SK-N-SH (cell line): ENCODE data around the gene FBXO21. TPM values are rescaled to one million over a fixed set of nuclear protein-coding genes. Genes with fewer than 3 reads are reported as not detected.
"Not testable (repeated sequence)": the region's sequence is repeated elsewhere in the genome, so short reads cannot be mapped to it uniquely, and the experiment has no call there.

Source experiments
- CTCF ChIA-PET: fragments of 300-600, 350-600 bp; formaldehyde crosslinking; extraction: SDS; loops from one replicate; lab custom pipeline; 2021; lab: Yijun Ruan, JAX
- POLR2A ChIA-PET: fragments of 350-600 bp; sonication (Branson Sonifier 250); formaldehyde crosslinking; extraction: SDS; loops from one replicate; lab custom pipeline; 2020; ENCODE audit warnings: antibody characterized with exemption, inconsistent platforms; lab: Yijun Ruan, JAX
- DNase-seq: peaks from one replicate; pipeline ENCODE4 v3.0.0; 2012
- H2AFZ ChIP-seq: fragments of 200-600 bp; sonication (generic); 2 replicates; pipeline ENCODE4 v1.8.1; 2016; ENCODE audit warnings: antibody characterized with exemption, mild to moderate bottlenecking, low read depth
- H3F3A ChIP-seq: fragments of 200-600 bp; sonication (generic); replicated peaks from 2 replicates; pipeline ENCODE3; 2016; ENCODE audit warnings: antibody characterized with exemption, mild to moderate bottlenecking; ENCODE audit not compliant: insufficient read depth
- H3K27ac ChIP-seq, 2 experiments: fragments of 200-500 bp in 1 of 2; fragments of 200-600 bp in 1 of 2; sonication (Bioruptor generic) in 1 of 2; sonication (generic), shearing (Covaris generic) in 1 of 2; 2 replicates each; pipeline versions ENCODE4 v1.5.1 to v1.6.1; 2014 to 2016; ENCODE audit warnings: low read depth in 2 of 2, inconsistent platforms in 1 of 2, low read length in 1 of 2, mild to moderate bottlenecking in 1 of 2, mixed read lengths in 1 of 2
- H3K27me3 ChIP-seq: fragments of 200-600 bp; sonication (generic), shearing (Covaris generic); 2 replicates; pipeline ENCODE4 v1.6.1; 2016; ENCODE audit warnings: mixed run types; ENCODE audit not compliant: insufficient read depth
- H3K36me3 ChIP-seq, 2 experiments: fragments of 200-500 bp in 1 of 2; fragments of 200-600 bp in 1 of 2; sonication (Bioruptor generic) in 1 of 2; sonication (generic) in 1 of 2; replicated peaks in 1 of 2; 2 replicates each; pipeline versions ENCODE3 to v1.5.1; 2014 to 2016; ENCODE audit warnings: low read length in 1 of 2, mild to moderate bottlenecking in 1 of 2; ENCODE audit not compliant: insufficient read depth in 2 of 2, control insufficient read depth in 1 of 2
- H3K4me1 ChIP-seq, 2 experiments: fragments of 200-500 bp in 1 of 2; fragments of 200-600 bp in 1 of 2; sonication (Bioruptor generic) in 1 of 2; sonication (generic), shearing (Covaris generic) in 1 of 2; 2 replicates each; pipeline versions ENCODE4 v1.5.1 to v1.6.1; 2014 to 2016; ENCODE audit warnings: low read depth in 1 of 2, low read length in 1 of 2, mixed run types in 1 of 2; ENCODE audit not compliant: insufficient read depth in 2 of 2, control insufficient read depth in 1 of 2
- H3K4me2 ChIP-seq: fragments of 200-600 bp; sonication (generic), shearing (Covaris generic); 2 replicates; pipeline ENCODE4 v1.6.1; 2017; ENCODE audit warnings: mixed run types
- H3K4me3 ChIP-seq, 2 experiments: fragments of 200-500 bp in 1 of 2; fragments of 200-600 bp in 1 of 2; sonication (Bioruptor generic) in 1 of 2; sonication (generic), shearing (Covaris generic) in 1 of 2; 2 replicates each; pipeline versions ENCODE4 v1.5.1 to v1.8.1; 2014 to 2016; ENCODE audit warnings: low read depth in 2 of 2, inconsistent platforms in 1 of 2, low read length in 1 of 2, mild to moderate bottlenecking in 1 of 2, mixed read lengths in 1 of 2, moderate library complexity in 1 of 2
- H3K79me2 ChIP-seq: fragments of 200-600 bp; sonication (generic); 2 replicates; pipeline ENCODE4 v1.8.1; 2017; ENCODE audit warnings: mild to moderate bottlenecking; ENCODE audit not compliant: insufficient read depth
- H3K9ac ChIP-seq: fragments of 200-600 bp; sonication (generic); 2 replicates; pipeline ENCODE4 v1.6.1; 2017; ENCODE audit warnings: mixed run types
- H3K9me2 ChIP-seq: fragments of 200-600 bp; sonication (generic); 2 replicates; pipeline ENCODE4 v1.6.1; 2017; ENCODE audit warnings: mixed run types
- H3K9me3 ChIP-seq: fragments of 200-600 bp; sonication (generic); 2 replicates; pipeline ENCODE4 v1.6.1; 2017; ENCODE audit warnings: mixed run types, mild to moderate bottlenecking, moderate library complexity
- H4K20me1 ChIP-seq: fragments of 200-600 bp; sonication (generic); 2 replicates; pipeline ENCODE4 v1.6.1; 2017; ENCODE audit warnings: mild to moderate bottlenecking, mixed run types; ENCODE audit not compliant: insufficient read depth
- CHD2 ChIP-seq: fragments of 150-350 bp; IDR thresholded peaks from 2 replicates; pipeline ENCODE4 v1.6.1; 2018; ENCODE audit warnings: low read length; ENCODE audit not compliant: partially characterized antibody
- CTCF ChIP-seq: fragments of 200-600 bp; sonication (generic); IDR thresholded peaks from 2 replicates; pipeline ENCODE4 v1.6.1; 2017; ENCODE audit warnings: antibody characterized with exemption, mild to moderate bottlenecking, moderate library complexity
- ELF1 ChIP-seq: IDR thresholded peaks from 2 replicates; pipeline ENCODE4 v1.4.0; 2012
- EP300 ChIP-seq, 2 experiments: IDR thresholded peaks; 2 replicates each; pipeline versions ENCODE4 v1.4.0 to v1.6.1; 2012; ENCODE audit warnings: borderline replicate concordance in 1 of 2, low read depth in 1 of 2, low read length in 1 of 2
- EZH2phosphoT487 ChIP-seq: fragments of 200-600 bp; sonication (generic); IDR thresholded peaks from 2 replicates; pipeline ENCODE4 v1.6.1; 2017; ENCODE audit warnings: low read depth, mixed run types, mild to moderate bottlenecking, antibody characterized with exemption, moderate library complexity, borderline replicate concordance
- FOSL2 ChIP-seq: IDR thresholded peaks from 2 replicates; pipeline ENCODE4 v1.4.0; 2012; ENCODE audit warnings: low read depth, mild to moderate bottlenecking, moderate library complexity, borderline replicate concordance
- FOXJ3 ChIP-seq: sonication (generic); formaldehyde crosslinking; IDR thresholded peaks from 2 replicates; pipeline ENCODE4 v1.5.1; 2020; ENCODE audit warnings: mild to moderate bottlenecking, missing genetic modification reagents
- GATA2 ChIP-seq: sonication (generic); formaldehyde crosslinking; IDR thresholded peaks from 2 replicates; pipeline ENCODE4 v1.5.0; 2020; ENCODE audit warnings: mild to moderate bottlenecking, missing genetic modification reagents
- IRF3 ChIP-seq: fragments of 150-350 bp; IDR thresholded peaks from 2 replicates; pipeline ENCODE4 v1.6.1; 2016; ENCODE audit warnings: mild to moderate bottlenecking, low read depth, low read length
- MXI1 ChIP-seq: IDR thresholded peaks from 2 replicates; pipeline ENCODE4 v1.6.1; 2012; ENCODE audit warnings: mild to moderate bottlenecking, low read depth, low read length, improper control_type of control experiment
- POLR2AphosphoS5 ChIP-seq: IDR thresholded peaks from 2 replicates; pipeline ENCODE4 v1.6.1; 2012; ENCODE audit warnings: low read depth, low read length
- TEAD4 ChIP-seq: IDR thresholded peaks from 2 replicates; pipeline ENCODE4 v1.4.0; 2012; ENCODE audit warnings: mild to moderate bottlenecking, borderline replicate concordance; ENCODE audit not compliant: insufficient read depth
- USF2 ChIP-seq: fragments of 150-350 bp; IDR thresholded peaks from 2 replicates; pipeline ENCODE4 v1.6.1; 2017; ENCODE audit warnings: antibody characterized with exemption, low read length, low read depth, borderline replicate concordance
- YY1 ChIP-seq: IDR thresholded peaks from 2 replicates; pipeline ENCODE4 v1.4.0; 2012; ENCODE audit warnings: low read depth, mild to moderate bottlenecking
- WGBS: methylation state at CpG from one replicate; pipeline ENCODE4 v1.1.6; 2017; ENCODE audit warnings: low lambda C conversion rate; 5-methylcytosine and 5-hydroxymethylcytosine counted together
- polyA plus RNA-seq, 3 experiments: library from polyadenylated mRNA; depleted of rRNA; stranded (reverse); fragments of >200 nt; gene quantifications; 2 replicates each; pipeline ENCODE4 v1.2.3, GENCODE V29; 2012

The FBXO21 gene
- polyA plus RNA-seq, 1 of the 3 experiments (the other 2 are of a cell fraction) = 44.2 TPM

GRCh38 chr12:117225179-117225578 is 34.9 kb upstream of the FBXO21 start:
- no peaks in the 10 kb centered on the region for H4K20me1 ChIP-seq
- ChIA-PET CTCF (interaction anchor here (0.6 to 5.2 kb wide), 8 partner anchors 11 to 625 kb away, joined by 3 to 38 read pairs (median 4); no protein-coding TSS in a partner anchor), POLR2A (no interaction called here)
- H3K9me2 ChIP-seq = no peaks in the 10 kb centered on the region
- H3K9me3 ChIP-seq = no peaks in the 10 kb centered on the region
- no peak overlapping the region for H3K27ac ChIP-seq
- no peak overlapping the region for H2AFZ ChIP-seq
- H3K4me2 ChIP-seq = no peak overlapping the region
- TF ChIP-seq FOSL2 (no peak), GATA2 (no peak), EP300 (IDR thresholded peaks at IDR 0.05; ENCODE audit: borderline replicate concordance in 1 of 2, low read depth in 1 of 2, low read length in 1 of 2) (no peak), MXI1 (no peak), POLR2AphosphoS5 (no peak), IRF3 (no peak), USF2 (no peak), TEAD4 (no peak), CHD2 (no peak), EZH2phosphoT487 (no peak), ELF1 (no peak), YY1 (no peak), CTCF (no peak), FOXJ3 (CRISPR knock-in tag) (no peak)
- no peak for DNase-seq
- 42% methylated on average over 5 of the region's 6 CpGs for WGBS
- H3K79me2 ChIP-seq = no peaks in the 10 kb centered on the region
- H3K9ac ChIP-seq = no peak overlapping the region
- no peaks in the 10 kb centered on the region for H3K36me3 ChIP-seq
- no peak overlapping the region for H3K4me3 ChIP-seq
- H3K27me3 ChIP-seq = no peaks in the 10 kb centered on the region
- no peaks in the 10 kb centered on the region for H3F3A ChIP-seq
- H3K4me1 ChIP-seq = no peaks in the 10 kb centered on the region

GRCh38 chr12:117220947-117221346 is 30.7 kb upstream of the FBXO21 start:
- H3K4me2 ChIP-seq, H3K4me3 ChIP-seq, POLR2A ChIA-PET, H2AFZ ChIP-seq, H3K79me2 ChIP-seq, H3K9me3 ChIP-seq, DNase-seq, H3F3A ChIP-seq, H3K9me2 ChIP-seq, H4K20me1 ChIP-seq, H3K36me3 ChIP-seq, H3K4me1 ChIP-seq, H3K27ac ChIP-seq, H3K27me3 ChIP-seq, H3K9ac ChIP-seq: not testable (repeated sequence)
- CTCF ChIA-PET = interaction anchor here (1.3 to 15.9 kb wide), 5 partner anchors 9 to 631 kb away, joined by 3 to 320 read pairs (median 16); no protein-coding TSS in a partner anchor
- 34% methylated on average over 5 of the region's 5 CpGs for WGBS
